Endothelial cell of umbilical vein (primary cell): Measurements from ENCODE around the gene KIAA1755. TPM values are rescaled to one million over a fixed set of nuclear protein-coding genes. Genes with fewer than 3 reads are reported as not detected.

Experiments used
- BruUV-seq: library from RNA; stranded (reverse); fragments of 400-500 nt; replicated peaks from 2 replicates; lab custom pipeline; 2021; lab: Mats Ljungman, UMichigan
- CTCF ChIA-PET: fragments of 300-600, 350-600 bp; sonication (Branson Sonifier 250); formaldehyde crosslinking; loops from one replicate; lab custom pipeline; 2021; ENCODE audit warnings: antibody characterized with exemption, inconsistent platforms; lab: Charles Lee
- POLR2A ChIA-PET: fragments of 300-600, 350-600 bp; sonication (Branson Sonifier 250); formaldehyde crosslinking; loops from one replicate; lab custom pipeline; 2021; ENCODE audit warnings: antibody characterized with exemption, inconsistent platforms; lab: Charles Lee
- DNase-seq: peaks from one replicate; pipeline ENCODE4 v3.0.0-alpha.2; 2011; ENCODE audit warnings: low read depth, low spot score
- FAIRE-seq: peaks from 2 replicates; lab custom pipeline; 2011; peaks lifted over from hg19 to GRCh38; lab: Jason Lieb, UNC
- H2AFZ ChIP-seq: 2 replicates; pipeline ENCODE4 v1.6.0; 2012; ENCODE audit warnings: low read depth, low read length, control low read depth, inconsistent platforms
- H3K27ac ChIP-seq: 2 replicates; pipeline ENCODE4 v1.5.1; 2011; ENCODE audit warnings: low read depth, mild to moderate bottlenecking, control low read depth, low read length, moderate library complexity; ENCODE audit not compliant: insufficient read depth
- H3K27me3 ChIP-seq, 2 experiments: 2 replicates each; pipeline versions ENCODE4 v1.6.0 to v1.6.1; 2011; ENCODE audit warnings: low read length in 2 of 2, mixed read lengths in 1 of 2; ENCODE audit not compliant: control insufficient read depth in 2 of 2, insufficient read depth in 2 of 2
- H3K36me3 ChIP-seq, 2 experiments: 2 replicates in 1 of 2; 3 replicates in 1 of 2; pipeline ENCODE4 v1.5.1; 2011; ENCODE audit warnings: low read length in 2 of 2, mild to moderate bottlenecking in 1 of 2, moderate library complexity in 1 of 2; ENCODE audit not compliant: control insufficient read depth in 2 of 2, insufficient read depth in 2 of 2; ENCODE audit errors: extremely low read depth in 1 of 2
- H3K4me1 ChIP-seq: 3 replicates; pipeline ENCODE4 v1.5.1; 2011; ENCODE audit warnings: mild to moderate bottlenecking, low read length; ENCODE audit not compliant: control insufficient read depth, insufficient read depth; ENCODE audit errors: extremely low read depth
- H3K4me2 ChIP-seq: 2 replicates; pipeline ENCODE4 v1.6.1; 2011; ENCODE audit warnings: low read length, control low read depth, mixed read lengths; ENCODE audit not compliant: insufficient read depth
- H3K4me3 ChIP-seq, 3 experiments: fragments of 200-600 bp in 1 of 3; sonication (generic), shearing (Covaris generic) in 1 of 3; replicated peaks in 1 of 3; 2 replicates each; pipeline ENCODE4 v1.5.1; 2011 to 2016; ENCODE audit warnings: control low read depth in 3 of 3, low read length in 3 of 3, mild to moderate bottlenecking in 2 of 3, inconsistent platforms in 1 of 3, low read depth in 1 of 3, moderate library complexity in 1 of 3; ENCODE audit not compliant: insufficient read depth in 1 of 3
- H3K79me2 ChIP-seq: 2 replicates; pipeline ENCODE4 v1.6.0; 2012; ENCODE audit warnings: low read length, inconsistent platforms; ENCODE audit not compliant: control insufficient read depth, insufficient read depth
- H3K9ac ChIP-seq: replicated peaks from 2 replicates; pipeline ENCODE3; 2011; ENCODE audit warnings: low read length, control low read depth; ENCODE audit not compliant: insufficient read depth; ENCODE audit errors: extremely low read depth
- H3K9me1 ChIP-seq: replicated peaks from 3 replicates; pipeline ENCODE4 v1.6.0; 2011; ENCODE audit warnings: mild to moderate bottlenecking, low read length; ENCODE audit not compliant: control insufficient read depth, insufficient read depth; ENCODE audit errors: extremely low read depth
- H3K9me3 ChIP-seq: replicated peaks from 2 replicates; pipeline ENCODE4 v1.5.1; 2012; ENCODE audit warnings: low read length, inconsistent platforms; ENCODE audit not compliant: control insufficient read depth, insufficient read depth
- H4K20me1 ChIP-seq: replicated peaks from 2 replicates; pipeline ENCODE3; 2011; ENCODE audit warnings: mild to moderate bottlenecking, low read length; ENCODE audit not compliant: control insufficient read depth, insufficient read depth; ENCODE audit errors: extremely low read depth
- EZH2 ChIP-seq: IDR thresholded peaks from 2 replicates; pipeline ENCODE4 v1.6.1; 2012; ENCODE audit warnings: borderline replicate concordance, low read depth, mild to moderate bottlenecking, moderate library complexity, low read length, inconsistent platforms; ENCODE audit not compliant: severe bottlenecking
- FOS ChIP-seq: IDR thresholded peaks from 2 replicates; pipeline ENCODE4 v1.6.1; 2011; ENCODE audit warnings: mild to moderate bottlenecking, low read length, moderate library complexity, borderline replicate concordance; ENCODE audit not compliant: insufficient read depth
- GATA2 ChIP-seq: IDR thresholded peaks from 2 replicates; pipeline ENCODE4 v1.7.0; 2011; ENCODE audit warnings: low read depth, mild to moderate bottlenecking, moderate library complexity, mixed read lengths, low read length; ENCODE audit not compliant: insufficient read length, insufficient read depth
- JUN ChIP-seq: IDR thresholded peaks from 2 replicates; pipeline ENCODE4 v1.6.1; 2011; ENCODE audit warnings: borderline replicate concordance, low read depth; ENCODE audit not compliant: insufficient read length, insufficient read depth
- MYC ChIP-seq: IDR thresholded peaks from one replicate; pipeline ENCODE4 v1.6.1; 2011; ENCODE audit warnings: mild to moderate bottlenecking, low read depth, low read length
- POLR2A ChIP-seq: IDR thresholded peaks from 2 replicates; pipeline ENCODE4 v1.6.1; 2012; ENCODE audit warnings: low read depth, mild to moderate bottlenecking, control low read depth, low read length
- dilution Hi-C: fragments of 300-500 bp; cut with MboI; formaldehyde crosslinking; loops from one replicate; pipeline ENCODE4 v1.15.0; 2019; ENCODE audit warnings: low sequenced_read_pairs; ENCODE audit not compliant: extremely low pct_ligation_motif_present
- intact Hi-C: fragments of 100-400 bp; cut with micrococcal nuclease; formaldehyde crosslinking; loops from one replicate; pipeline ENCODE4 v1.10.0; 2022
- polyA plus RNA-seq, 4 experiments: library from polyadenylated mRNA; depleted of rRNA in 3 of 4; stranded (reverse) in 3 of 4; unstranded in 1 of 4; fragments of >200 nt; gene quantifications; 2 replicates each; pipeline versions ENCODE4 v1.2.1 to v1.2.3, GENCODE V29; 2011 to 2012; ENCODE audit warnings: missing spikeins in 1 of 4
- total RNA-seq: library from RNA; stranded (reverse); gene quantifications from 2 replicates; pipeline ENCODE4 v1.2.3, GENCODE V29; 2021
- TF ChIP-seq, protein P1 (sequence below): IDR thresholded peaks from 2 replicates; pipeline ENCODE4 v1.6.1; 2011; ENCODE audit not compliant: insufficient read depth, insufficient read length
- TF ChIP-seq, protein P2 (sequence below), 2 donors: IDR thresholded peaks; 1 replicate in 1 of 2; 2 replicates in 1 of 2; pipeline ENCODE4 v1.5.1; 2011; ENCODE audit warnings: low read length in 2 of 2, mild to moderate bottlenecking in 2 of 2, moderate library complexity in 2 of 2, control low read depth in 1 of 2, inconsistent platforms in 1 of 2, low read depth in 1 of 2; ENCODE audit not compliant: insufficient read depth in 1 of 2; ENCODE audit errors: extremely low read depth in 1 of 2

Gene KIAA1755
- total and polyA plus RNA-seq, 2 donors (not counting 3 experiments of a cell fraction or from before 2014, with no cell fraction given), result 0.36 to 0.51 TPM

DNA sequence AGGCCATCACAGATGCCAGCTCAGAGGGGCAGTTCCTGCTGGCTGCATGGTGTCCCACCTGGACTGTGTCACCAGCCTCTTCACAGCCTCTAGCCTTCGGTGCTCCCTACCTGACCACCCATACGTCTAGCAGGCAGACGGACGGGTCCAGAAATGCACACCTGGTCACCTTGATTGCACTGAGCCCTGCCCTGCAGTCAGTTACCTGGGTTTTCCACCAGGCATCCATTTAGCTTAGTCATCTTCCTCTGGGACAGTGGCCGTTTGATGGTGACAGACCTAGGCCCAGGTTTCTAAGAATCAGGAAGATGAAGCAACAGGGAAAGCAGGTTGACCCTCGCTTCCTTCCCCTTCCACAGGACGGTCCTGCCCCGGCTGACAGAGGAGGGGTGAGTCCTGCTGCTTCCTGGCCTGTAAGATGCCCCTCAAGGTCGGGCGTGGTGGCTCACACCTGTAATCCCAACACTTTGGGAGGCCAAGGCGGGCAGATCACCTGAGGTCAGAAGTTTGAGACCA is 33.6 kb upstream of the KIAA1755 start:
- Histone ChIP-seq H3K36me3 (no peaks in the 10 kb centered on the region), H3K9ac (no peak overlapping the region), H3K4me1 (no peaks in the 10 kb centered on the region), H4K20me1 (no peaks in the 10 kb centered on the region), H3K9me1 (no peaks in the 10 kb centered on the region), H2AFZ (no peak overlapping the region), H3K79me2 (no peaks in the 10 kb centered on the region), H3K4me3 (no peak overlapping the region), H3K4me2 (no peak overlapping the region), H3K9me3 (no peaks in the 10 kb centered on the region), H3K27me3 (no peaks in the 10 kb centered on the region), H3K27ac (no peak overlapping the region)
- TF ChIP-seq GATA2 (no peak), EZH2 (no peak)
- ChIA-PET CTCF (no interaction called here), POLR2A (no interaction called here)
- no peak for FAIRE-seq
- intact Hi-C loops, result no loop called here
- DNase-seq, result no peak
- dilution Hi-C loops, result no loop called here
- BruUV-seq, result no TSS peak

DNA sequence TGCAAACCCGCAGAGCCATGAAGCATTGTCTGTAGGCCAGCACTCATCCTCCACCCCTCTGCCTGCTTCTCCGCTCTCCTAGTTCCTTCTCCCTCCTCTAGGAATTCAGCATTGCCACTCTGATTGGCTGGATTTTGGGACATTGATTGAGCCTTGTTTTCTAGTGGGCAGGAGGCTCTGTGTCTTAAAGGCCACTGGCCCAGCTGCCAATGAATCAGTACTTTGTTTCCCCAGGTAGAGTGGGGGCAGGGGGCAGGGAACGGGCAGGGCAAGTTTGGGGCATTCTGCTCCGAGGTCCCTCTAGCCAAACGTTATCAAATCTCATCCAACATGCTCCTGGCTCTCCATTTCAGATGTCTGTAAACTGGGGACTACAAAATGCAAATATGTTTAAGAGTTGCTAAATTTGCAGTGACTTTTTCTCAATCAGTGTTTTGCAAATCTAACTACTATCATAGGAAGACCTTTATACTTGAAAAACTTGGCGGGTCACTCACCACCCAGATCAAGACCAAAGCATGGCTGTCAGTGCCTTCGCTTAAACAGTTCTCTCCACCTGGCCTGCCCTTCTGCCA is 33.0 kb upstream of the KIAA1755 start:
- Histone ChIP-seq H4K20me1 (no peaks in the 10 kb centered on the region), H2AFZ (no peak overlapping the region), H3K4me3 (no peak overlapping the region), H3K79me2 (no peaks in the 10 kb centered on the region), H3K36me3 (no peaks in the 10 kb centered on the region), H3K9ac (no peak overlapping the region), H3K4me2 (no peak overlapping the region), H3K27ac (no peak overlapping the region), H3K9me3 (no peaks in the 10 kb centered on the region), H3K4me1 (no peaks in the 10 kb centered on the region), H3K9me1 (no peaks in the 10 kb centered on the region), H3K27me3 (no peaks in the 10 kb centered on the region)
- TF ChIP-seq, protein P1, sequence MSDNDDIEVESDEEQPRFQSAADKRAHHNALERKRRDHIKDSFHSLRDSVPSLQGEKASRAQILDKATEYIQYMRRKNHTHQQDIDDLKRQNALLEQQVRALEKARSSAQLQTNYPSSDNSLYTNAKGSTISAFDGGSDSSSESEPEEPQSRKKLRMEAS, result no peak
- TF ChIP-seq POLR2A, result no peak
- no peak for TF ChIP-seq GATA2
- TF ChIP-seq FOS, result no peak
- TF ChIP-seq EZH2, result no peak
- TF ChIP-seq, protein P2, sequence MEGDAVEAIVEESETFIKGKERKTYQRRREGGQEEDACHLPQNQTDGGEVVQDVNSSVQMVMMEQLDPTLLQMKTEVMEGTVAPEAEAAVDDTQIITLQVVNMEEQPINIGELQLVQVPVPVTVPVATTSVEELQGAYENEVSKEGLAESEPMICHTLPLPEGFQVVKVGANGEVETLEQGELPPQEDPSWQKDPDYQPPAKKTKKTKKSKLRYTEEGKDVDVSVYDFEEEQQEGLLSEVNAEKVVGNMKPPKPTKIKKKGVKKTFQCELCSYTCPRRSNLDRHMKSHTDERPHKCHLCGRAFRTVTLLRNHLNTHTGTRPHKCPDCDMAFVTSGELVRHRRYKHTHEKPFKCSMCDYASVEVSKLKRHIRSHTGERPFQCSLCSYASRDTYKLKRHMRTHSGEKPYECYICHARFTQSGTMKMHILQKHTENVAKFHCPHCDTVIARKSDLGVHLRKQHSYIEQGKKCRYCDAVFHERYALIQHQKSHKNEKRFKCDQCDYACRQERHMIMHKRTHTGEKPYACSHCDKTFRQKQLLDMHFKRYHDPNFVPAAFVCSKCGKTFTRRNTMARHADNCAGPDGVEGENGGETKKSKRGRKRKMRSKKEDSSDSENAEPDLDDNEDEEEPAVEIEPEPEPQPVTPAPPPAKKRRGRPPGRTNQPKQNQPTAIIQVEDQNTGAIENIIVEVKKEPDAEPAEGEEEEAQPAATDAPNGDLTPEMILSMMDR (IDR thresholded peaks at IDR 0.05; ENCODE audit: extremely low read depth in 1 of 2, insufficient read depth in 1 of 2, low read depth in 1 of 2, low read length in 2 of 2), result no peak
- TF ChIP-seq JUN, result no peak
- TF ChIP-seq MYC, result no peak
- intact Hi-C loops, result no loop called here
- BruUV-seq, result no TSS peak
- ChIA-PET CTCF (no interaction called here), POLR2A (no interaction called here)
- DNase-seq, result no peak
- no peak for FAIRE-seq
- dilution Hi-C loops, result no loop called here
